ENCODE data around the gene GPR179.

Gene GPR179

DNA sequence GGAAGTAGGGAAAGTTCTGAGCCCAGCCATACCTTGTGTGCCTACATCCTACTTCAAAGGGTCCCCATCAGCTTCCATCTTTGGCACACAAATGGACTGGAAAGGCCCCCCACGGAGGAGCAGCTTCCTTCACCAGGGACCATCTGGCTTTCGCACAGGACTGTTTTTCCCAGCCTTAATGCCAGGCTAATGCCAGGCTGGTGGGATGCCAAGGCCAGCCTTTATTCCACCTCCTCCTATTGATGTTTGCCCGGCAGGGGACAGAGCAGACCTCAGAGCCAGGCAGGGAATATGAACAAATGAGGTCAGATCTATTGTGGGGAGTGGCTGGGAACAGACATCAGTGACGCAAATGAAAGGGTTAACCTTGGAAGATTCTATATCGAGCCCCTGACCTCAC is 5.7 kb downstream of the GPR179 start:
- no peaks in the 10 kb centered on the region for H4K20me1 ChIP-seq (ENCODE audit: control insufficient read depth, insufficient read depth, low read depth, low read length)
- H3K27me3 ChIP-seq (ENCODE audit: control insufficient read depth, low read length): no peaks in the 10 kb centered on the region
- H3K79me2 ChIP-seq (ENCODE audit: control insufficient read depth, low read length): no peaks in the 10 kb centered on the region
- H3K9me2 ChIP-seq (replicated peaks; ENCODE audit: control insufficient read depth, low read length): no peaks in the 10 kb centered on the region
- 0 out of 2 replicates have a peak, but pooled peaks cover 3% of the 10 kb centered on the region for H3K4me1 ChIP-seq (ENCODE audit: control insufficient read depth, low read length)
- no peak overlapping the region for H3K4me2 ChIP-seq (ENCODE audit: low read length)
- H3K27ac ChIP-seq (ENCODE audit: low read depth, low read length): no peak overlapping the region
- H3K36me3 ChIP-seq (ENCODE audit: control insufficient read depth, low read length): no peaks in the 10 kb centered on the region
- H3F3A ChIP-seq (ENCODE audit: control insufficient read depth, insufficient read depth): no peaks in the 10 kb centered on the region
- TF ChIP-seq CTCF (IDR thresholded peaks at IDR 0.05; ENCODE audit: low read depth, low read length, poor library complexity, severe bottlenecking): no peak
- TF ChIP-seq EZH2phosphoT487 (IDR thresholded peaks at IDR 0.05; ENCODE audit: borderline replicate concordance, low read length): no peak
- H3K9me3 ChIP-seq (ENCODE audit: control insufficient read depth, insufficient read depth, low read length): no peaks in the 10 kb centered on the region
- H3K4me3 ChIP-seq (ENCODE audit: low read length): no peak overlapping the region

DNA sequence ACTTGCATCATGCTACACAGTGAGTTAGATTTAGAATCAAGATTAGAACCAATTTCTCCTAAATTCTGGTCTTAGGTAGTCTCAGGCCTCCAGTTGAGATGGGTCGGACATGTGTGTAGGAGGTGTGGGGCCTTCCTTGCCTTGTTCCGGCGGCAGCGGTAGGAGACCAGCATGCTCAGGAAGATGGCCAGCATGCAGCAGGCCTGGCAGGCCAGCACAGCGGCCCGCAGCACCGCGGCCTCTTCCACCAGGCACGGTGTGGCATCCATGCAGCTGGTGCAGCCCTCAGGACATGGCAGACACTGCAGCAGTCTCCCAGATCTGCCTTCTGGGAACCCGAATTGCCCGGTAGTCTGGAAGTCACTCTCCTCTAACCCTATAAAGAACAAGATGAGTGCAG is 6.9 kb downstream of the GPR179 start:
- H3K36me3 ChIP-seq (ENCODE audit: control insufficient read depth, low read length): no peaks in the 10 kb centered on the region
- H3K9me2 ChIP-seq (replicated peaks; ENCODE audit: control insufficient read depth, low read length): no peaks in the 10 kb centered on the region
- H3K4me2 ChIP-seq (ENCODE audit: low read length): no peak overlapping the region
- H3K4me1 ChIP-seq (ENCODE audit: control insufficient read depth, low read length): 0 out of 2 replicates have a peak, but pooled peaks cover 3% of the 10 kb centered on the region
- no peaks in the 10 kb centered on the region for H3K79me2 ChIP-seq (ENCODE audit: control insufficient read depth, low read length)
- no peaks in the 10 kb centered on the region for H4K20me1 ChIP-seq (ENCODE audit: control insufficient read depth, insufficient read depth, low read depth, low read length)
- TF ChIP-seq EZH2phosphoT487 (IDR thresholded peaks at IDR 0.05; ENCODE audit: borderline replicate concordance, low read length): no peak
- TF ChIP-seq CTCF (IDR thresholded peaks at IDR 0.05; ENCODE audit: low read depth, low read length, poor library complexity, severe bottlenecking): no peak
- H3K27me3 ChIP-seq (ENCODE audit: control insufficient read depth, low read length): no peaks in the 10 kb centered on the region
- no peak overlapping the region for H3K4me3 ChIP-seq (ENCODE audit: low read length)
- H3K9me3 ChIP-seq (ENCODE audit: control insufficient read depth, insufficient read depth, low read length): no peaks in the 10 kb centered on the region
- H3K27ac ChIP-seq (ENCODE audit: low read depth, low read length): no peak overlapping the region
- H3F3A ChIP-seq (ENCODE audit: control insufficient read depth, insufficient read depth): no peaks in the 10 kb centered on the region

- Histone ChIP-seq H3K79me2 (ENCODE audit: control insufficient read depth, low read length) (no peaks in the 10 kb centered on the region), H3K27ac (ENCODE audit: low read depth, low read length) (no peak overlapping the region), H3K9me3 (ENCODE audit: control insufficient read depth, insufficient read depth, low read length) (no peaks in the 10 kb centered on the region), H3K4me2 (ENCODE audit: low read length) (no peak overlapping the region), H3K4me1 (ENCODE audit: control insufficient read depth, low read length) (no peaks in the 10 kb centered on the region), H3K36me3 (ENCODE audit: control insufficient read depth, low read length) (no peaks in the 10 kb centered on the region), H4K20me1 (ENCODE audit: control insufficient read depth, insufficient read depth, low read depth, low read length) (no peaks in the 10 kb centered on the region), H3K4me3 (ENCODE audit: low read length) (no peak overlapping the region), H3K27me3 (ENCODE audit: control insufficient read depth, low read length) (no peaks in the 10 kb centered on the region), H3K9me2 (replicated peaks; ENCODE audit: control insufficient read depth, low read length) (no peaks in the 10 kb centered on the region), H3F3A (ENCODE audit: control insufficient read depth, insufficient read depth) (no peaks in the 10 kb centered on the region)
- TF ChIP-seq CTCF (IDR thresholded peaks at IDR 0.05; ENCODE audit: low read depth, low read length, poor library complexity, severe bottlenecking) (no peak), EZH2phosphoT487 (IDR thresholded peaks at IDR 0.05; ENCODE audit: borderline replicate concordance, low read length) (no peak)
Measured at GRCh38 chr17:38334480-38335364, 9.0 kb downstream of the GPR179 start.
